ENCODE measurements around the gene SCAMP4. TPM values are rescaled to one million over a fixed set of nuclear protein-coding genes. Genes with fewer than 3 reads are reported as not detected.

The SCAMP4 gene
- total and polyA plus RNA-seq, 2 experiments from 2014 or later, result 39.4 to 106 TPM

- Histone ChIP-seq H2AFZ (no peak overlapping the region), H3K9me2 (ENCODE audit: insufficient read depth) (no peaks in the 10 kb centered on the region), H3K4me1 (ENCODE audit: insufficient read depth) (no peaks in the 10 kb centered on the region), H3K27me3 (ENCODE audit: insufficient read depth) (no peaks in the 10 kb centered on the region), H3K4me3 (no peak overlapping the region), H3K36me3 (ENCODE audit: insufficient read depth) (no peaks in the 10 kb centered on the region; the same call in 1 of the 2 replicates), H3K79me2 (replicated peaks; ENCODE audit: insufficient read depth) (no peaks in the 10 kb centered on the region), H4K20me1 (replicated peaks; ENCODE audit: insufficient read depth) (peaks cover 8% of the 10 kb centered on the region), H3F3A (replicated peaks; ENCODE audit: low read depth) (no peaks in the 10 kb centered on the region), H3K4me2 (no peak overlapping the region), H3K27ac (ENCODE audit: low read depth) (no peak overlapping the region)
- H3K36me3 Mint-ChIP-seq (ENCODE audit: low read depth), result peaks cover 48% of the 10 kb centered on the region
- TF ChIP-seq JUNB (IDR thresholded peaks at IDR 0.05; ENCODE audit: unreplicated experiment) (no peak), ZNF462 (CRISPR knock-in tag; IDR thresholded peaks at IDR 0.05) (no peak), NANOG (IDR thresholded peaks at IDR 0.05; ENCODE audit: borderline replicate concordance) (no peak), POLR2AphosphoS5 (IDR thresholded peaks at IDR 0.05; ENCODE audit: low read depth) (no peak), CTCF (conservative IDR thresholded peaks at IDR 0.05; ENCODE audit: low read depth in 2 of 2) (no peak), REST (IDR thresholded peaks at IDR 0.05; ENCODE audit: unreplicated experiment) (no peak), ZNF114 (CRISPR knock-in tag; IDR thresholded peaks at IDR 0.05) (no peak), ZNF331 (CRISPR knock-in tag; IDR thresholded peaks at IDR 0.05; ENCODE audit: low read depth) (no peak), CREB1 (CRISPR knock-in tag; IDR thresholded peaks at IDR 0.05; ENCODE audit: low read depth) (no peak), STAT1 (IDR thresholded peaks at IDR 0.05; ENCODE audit: unreplicated experiment) (no peak), EZH2phosphoT487 (IDR thresholded peaks at IDR 0.05; ENCODE audit: unreplicated experiment) (no peak), EZH2 (IDR thresholded peaks at IDR 0.05; ENCODE audit: low read depth, unreplicated experiment) (no peak)
- TF ChIP-seq, protein P1, sequence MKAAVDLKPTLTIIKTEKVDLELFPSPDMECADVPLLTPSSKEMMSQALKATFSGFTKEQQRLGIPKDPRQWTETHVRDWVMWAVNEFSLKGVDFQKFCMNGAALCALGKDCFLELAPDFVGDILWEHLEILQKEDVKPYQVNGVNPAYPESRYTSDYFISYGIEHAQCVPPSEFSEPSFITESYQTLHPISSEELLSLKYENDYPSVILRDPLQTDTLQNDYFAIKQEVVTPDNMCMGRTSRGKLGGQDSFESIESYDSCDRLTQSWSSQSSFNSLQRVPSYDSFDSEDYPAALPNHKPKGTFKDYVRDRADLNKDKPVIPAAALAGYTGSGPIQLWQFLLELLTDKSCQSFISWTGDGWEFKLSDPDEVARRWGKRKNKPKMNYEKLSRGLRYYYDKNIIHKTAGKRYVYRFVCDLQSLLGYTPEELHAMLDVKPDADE (IDR thresholded peaks at IDR 0.05), result no peak
- ATAC-seq, result no peak
- H3K4me3 Mint-ChIP-seq, result no peak overlapping the region
- H3K27me3 Mint-ChIP-seq (ENCODE audit: insufficient read depth, low read depth, poor library complexity), result peaks cover 9% of the 10 kb centered on the region
- H3K9me3 Mint-ChIP-seq, result no peaks in the 10 kb centered on the region
- no peak for DNase-seq (ENCODE audit: low spot score)
- no peak overlapping the region for H3K27ac Mint-ChIP-seq
- H3K4me1 Mint-ChIP-seq, result no peaks in the 10 kb centered on the region
Measured at GRCh38 chr19:1918975-1919374, 13.8 kb downstream of the SCAMP4 start.

Measured in GM23338 (cell line).